ENCODE data around the gene METTL21C. TPM values are rescaled to one million over a fixed set of nuclear protein-coding genes. Genes with fewer than 3 reads are reported as not detected.

The METTL21C gene
- total RNA-seq (not detected), polyA plus RNA-seq (under 1 TPM; 0.08 to 0.35 TPM)
- long read RNA-seq, donor 1: 0 reads
- long read RNA-seq, donor 2: 0 reads
- long read RNA-seq, donor 3: 0 reads

GRCh38 chr13:102694937-102695336, at the start of gene METTL21C:
METTL21C (minus strand) TSS chr13:102695044; CDS start chr13:102694498, 546 bp downstream.
- no peaks in the 10 kb centered on the region for H3K4me1 ChIP-seq (ENCODE audit: insufficient read depth)
- no peak for TF ChIP-seq EP300 (IDR thresholded peaks at IDR 0.05)
- no peak for TF ChIP-seq POLR2A (IDR thresholded peaks at IDR 0.05)
- no peak for TF ChIP-seq CTCF (IDR thresholded peaks at IDR 0.05)
- no peak within 1 kb of the TSS for H3K27ac ChIP-seq

GRCh38 chr13:102742506-102742905, 47.7 kb upstream of the METTL21C start:
- Histone ChIP-seq H3K9me3 (no peaks in the 10 kb centered on the region), H3K36me3 (no peaks in the 10 kb centered on the region), H3K4me3 (no peak overlapping the region), H3K27me3 (no peaks in the 10 kb centered on the region), H3K4me1 (ENCODE audit: insufficient read depth) (no peaks in the 10 kb centered on the region), H3K27ac (no peak overlapping the region)
- DNase-seq: no peak
- no peak for TF ChIP-seq EP300 (IDR thresholded peaks at IDR 0.05)
- no peak for TF ChIP-seq POLR2A (IDR thresholded peaks at IDR 0.05)
- no peak for TF ChIP-seq CTCF (IDR thresholded peaks at IDR 0.05)
- intact Hi-C loops (cut with DNase I): no loop called here

More at GRCh38 chr13:102694937-102695336, at the start of gene METTL21C:
- H3K4me3 ChIP-seq: no peak within 1 kb of the TSS
- H3K27me3 ChIP-seq: no peaks in the 10 kb centered on the region
- H3K9me3 ChIP-seq: no peaks in the 10 kb centered on the region
- intact Hi-C loops (cut with DNase I): no loop called here
- DNase-seq: no peak
- WGBS, 3 donors: 73 to 83% (median 76%) methylated on average over 6 of the region's 6 CpGs
- no peaks in the 10 kb centered on the region for H3K36me3 ChIP-seq

GRCh38 chr13:102742101-102742500, 47.3 kb upstream of the METTL21C start:
- TF ChIP-seq POLR2A (IDR thresholded peaks at IDR 0.05): no peak
- no peak for TF ChIP-seq EP300 (IDR thresholded peaks at IDR 0.05)
- no peak for TF ChIP-seq CTCF (IDR thresholded peaks at IDR 0.05)
- Histone ChIP-seq H3K27ac (no peak overlapping the region), H3K9me3 (no peaks in the 10 kb centered on the region), H3K4me3 (no peak overlapping the region), H3K36me3 (no peaks in the 10 kb centered on the region), H3K27me3 (no peaks in the 10 kb centered on the region), H3K4me1 (ENCODE audit: insufficient read depth) (no peaks in the 10 kb centered on the region)
- intact Hi-C loops (cut with DNase I): no loop called here
- 43 to 60% (median 49%) methylated on average over 1 of the region's 1 CpG for WGBS, 3 donors
- DNase-seq: no peak

GRCh38 chr13:102729560-102730270, 34.9 kb upstream of the METTL21C start:
- 41 to 50% (median 44%) methylated on average over 8 of the region's 8 CpGs for WGBS, 3 donors
- Histone ChIP-seq H3K36me3 (no peaks in the 10 kb centered on the region), H3K9me3 (no peaks in the 10 kb centered on the region), H3K4me3 (no peak overlapping the region), H3K4me1 (ENCODE audit: insufficient read depth) (no peaks in the 10 kb centered on the region), H3K27ac (no peak overlapping the region), H3K27me3 (no peaks in the 10 kb centered on the region)
- intact Hi-C loops (cut with DNase I): no loop called here
- TF ChIP-seq CTCF (IDR thresholded peaks at IDR 0.05): no peak
- no peak for TF ChIP-seq POLR2A (IDR thresholded peaks at IDR 0.05)
- TF ChIP-seq EP300 (IDR thresholded peaks at IDR 0.05): no peak
- DNase-seq: no peak
